Tibial nerve (tissue), 4 donors: ENCODE measurements around the gene MESP2.

Experiments
- CTCF ChIP-seq, 5 experiments: fragments of 200-600 bp in 3 of 5; fragments of 450-650 bp in 2 of 5; sonication (generic) in 3 of 5; IDR thresholded peaks; one replicate each; pipeline ENCODE4 v1.5.1; 2016 to 2019; ENCODE audit warnings: antibody characterized with exemption in 5 of 5, mild to moderate bottlenecking in 3 of 5, moderate library complexity in 2 of 5
- EP300 ChIP-seq, 2 donors: sonication (generic); formaldehyde crosslinking; IDR thresholded peaks; one replicate each; pipeline ENCODE4 v1.6.1; 2017; ENCODE audit warnings: antibody characterized with exemption in 2 of 2, mild to moderate bottlenecking in 1 of 2
- POLR2A ChIP-seq, 2 donors: fragments of 450-650 bp; IDR thresholded peaks; one replicate each; pipeline ENCODE4 v1.6.1; 2017; ENCODE audit warnings: antibody characterized with exemption in 2 of 2, mild to moderate bottlenecking in 2 of 2, moderate library complexity in 2 of 2

DNA sequence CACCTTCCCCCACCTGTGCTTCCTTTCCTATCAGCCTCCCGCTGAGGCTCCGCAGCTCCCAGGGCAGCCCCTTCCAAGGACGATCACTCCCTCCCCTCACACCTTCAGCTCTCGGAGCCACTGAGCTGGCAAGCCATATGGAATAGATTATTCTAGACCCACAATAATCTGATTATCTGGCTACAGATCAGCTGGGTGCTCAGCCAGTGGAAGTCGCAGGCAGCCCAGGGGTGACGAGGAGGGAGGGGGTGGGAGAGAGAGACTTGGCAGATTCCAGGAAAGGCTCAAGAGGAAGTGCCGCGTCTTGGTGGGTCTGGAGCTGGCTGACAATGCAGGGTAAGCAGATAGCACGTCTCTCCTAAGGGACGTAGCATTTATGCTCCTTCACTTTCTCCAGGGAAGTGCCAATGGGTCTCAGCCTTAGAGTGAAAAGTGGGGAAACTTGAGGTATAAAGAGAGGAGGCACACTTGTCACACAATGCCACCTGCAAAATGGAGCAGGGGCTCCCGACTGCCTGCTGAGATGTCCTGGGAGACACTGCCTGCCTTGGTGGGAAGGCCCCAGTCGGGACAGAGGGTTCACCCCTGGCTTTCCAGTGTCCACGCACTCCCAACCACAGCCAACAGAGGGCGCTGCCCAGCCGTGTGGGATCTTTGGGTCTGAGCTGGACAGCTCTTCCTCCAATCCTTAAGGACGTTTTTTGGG lies 15.7 kb upstream of the MESP2 start:
- TF ChIP-seq CTCF (IDR thresholded peaks at IDR 0.05) (peak; percentile 88 to 94 (median 91)), POLR2A (IDR thresholded peaks at IDR 0.05) (no peak), EP300 (IDR thresholded peaks at IDR 0.05) (no peak)
